Measurements from ENCODE around the gene PPP1R2B.

GRCh38 chr5:156846914-156847313 is 3.2 kb upstream of the PPP1R2B start:
- TF ChIP-seq, protein P1, sequence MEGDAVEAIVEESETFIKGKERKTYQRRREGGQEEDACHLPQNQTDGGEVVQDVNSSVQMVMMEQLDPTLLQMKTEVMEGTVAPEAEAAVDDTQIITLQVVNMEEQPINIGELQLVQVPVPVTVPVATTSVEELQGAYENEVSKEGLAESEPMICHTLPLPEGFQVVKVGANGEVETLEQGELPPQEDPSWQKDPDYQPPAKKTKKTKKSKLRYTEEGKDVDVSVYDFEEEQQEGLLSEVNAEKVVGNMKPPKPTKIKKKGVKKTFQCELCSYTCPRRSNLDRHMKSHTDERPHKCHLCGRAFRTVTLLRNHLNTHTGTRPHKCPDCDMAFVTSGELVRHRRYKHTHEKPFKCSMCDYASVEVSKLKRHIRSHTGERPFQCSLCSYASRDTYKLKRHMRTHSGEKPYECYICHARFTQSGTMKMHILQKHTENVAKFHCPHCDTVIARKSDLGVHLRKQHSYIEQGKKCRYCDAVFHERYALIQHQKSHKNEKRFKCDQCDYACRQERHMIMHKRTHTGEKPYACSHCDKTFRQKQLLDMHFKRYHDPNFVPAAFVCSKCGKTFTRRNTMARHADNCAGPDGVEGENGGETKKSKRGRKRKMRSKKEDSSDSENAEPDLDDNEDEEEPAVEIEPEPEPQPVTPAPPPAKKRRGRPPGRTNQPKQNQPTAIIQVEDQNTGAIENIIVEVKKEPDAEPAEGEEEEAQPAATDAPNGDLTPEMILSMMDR (IDR thresholded peaks at IDR 0.05 in 4 of 5, conservative IDR thresholded peaks at IDR 0.05 in 1 of 5) = no peak
- TF ChIP-seq POLR2A (IDR thresholded peaks at IDR 0.05) = no peak

Measured in gastrocnemius medialis (tissue), 4 donors.